Smooth muscle cell (in vitro differentiated cells): Measurements from ENCODE around the gene KEL. TPM values are rescaled to one million over a fixed set of nuclear protein-coding genes. Genes with fewer than 3 reads are reported as not detected.

Source experiments
- DNase-seq: peaks from one replicate; lab custom pipeline; 2025; ENCODE audit not compliant: unreplicated experiment; lab: John Stamatoyannopoulos, UW
- H2AFZ ChIP-seq: fragments of 200-600 bp; sonication (generic); 2 replicates; pipeline ENCODE4 v1.6.0; 2016; ENCODE audit warnings: antibody characterized with exemption, low read depth, mild to moderate bottlenecking
- H3F3A ChIP-seq: fragments of 200-600 bp; sonication (generic); 2 replicates; pipeline ENCODE4 v1.6.0; 2017; ENCODE audit warnings: antibody characterized with exemption, low read depth
- H3K27ac ChIP-seq: fragments of 200-600 bp; sonication (generic); 2 replicates; pipeline ENCODE4 v1.5.1; 2016; ENCODE audit warnings: low read depth, mild to moderate bottlenecking
- H3K27me3 ChIP-seq: fragments of 200-600 bp; sonication (generic); 2 replicates; pipeline ENCODE4 v1.6.1; 2016; ENCODE audit warnings: low read depth, mild to moderate bottlenecking
- H3K36me3 ChIP-seq: fragments of 200-600 bp; sonication (generic); 2 replicates; pipeline ENCODE4 v1.5.1; 2016; ENCODE audit warnings: low read depth
- H3K4me1 ChIP-seq: fragments of 200-600 bp; sonication (generic); 2 replicates; pipeline ENCODE4 v1.5.1; 2016; ENCODE audit warnings: low read depth
- H3K4me2 ChIP-seq: fragments of 200-600 bp; sonication (generic); 2 replicates; pipeline ENCODE4 v1.6.0; 2016; ENCODE audit warnings: mild to moderate bottlenecking
- H3K4me3 ChIP-seq: fragments of 200-600 bp; sonication (generic); 2 replicates; pipeline ENCODE4 v1.5.1; 2016; ENCODE audit warnings: mild to moderate bottlenecking
- H3K79me2 ChIP-seq: fragments of 200-600 bp; sonication (generic); 2 replicates; pipeline ENCODE4 v1.6.0; 2016; ENCODE audit warnings: low read depth, mild to moderate bottlenecking
- H3K9ac ChIP-seq: fragments of 200-600 bp; sonication (generic); 2 replicates; pipeline ENCODE4 v1.6.0; 2016; ENCODE audit warnings: low read depth
- H3K9me3 ChIP-seq: fragments of 200-600 bp; sonication (generic); replicated peaks from 2 replicates; pipeline ENCODE4 v1.5.1; 2016; ENCODE audit warnings: low read depth
- H4K20me1 ChIP-seq: fragments of 200-600 bp; sonication (generic); 2 replicates; pipeline ENCODE4 v1.6.0; 2016; ENCODE audit warnings: low read depth
- WGBS: methylation state at CpG from one replicate; pipeline ENCODE4 v1.1.7; 2016; ENCODE audit warnings: low lambda C conversion rate; 5-methylcytosine and 5-hydroxymethylcytosine counted together
- polyA plus RNA-seq: library from polyadenylated mRNA; unstranded; fragments of >200 nt; fragmentation: Nextera tagmentation; extraction: Ambion mirVana; gene quantifications from 2 replicates; pipeline ENCODE4 v1.2.1, GENCODE V29; 2016
- total RNA-seq: library from RNA; depleted of rRNA; stranded (reverse); fragments of >200 nt; gene quantifications from 2 replicates; pipeline ENCODE4 v1.2.3, GENCODE V29; 2014
- TF ChIP-seq, protein P1 (sequence below): fragments of 200-600 bp; sonication (generic); IDR thresholded peaks from 2 replicates; pipeline ENCODE4 v1.5.1; 2017; ENCODE audit warnings: borderline replicate concordance, mild to moderate bottlenecking, antibody characterized with exemption; ENCODE audit not compliant: insufficient read depth, poor library complexity, severe bottlenecking

Gene KEL
- total and polyA plus RNA-seq, 2 experiments from 2014 or later: 0.09 to 0.56 TPM

GRCh38 chr7:142910031-142910433 is 52.1 kb downstream of the KEL start:
- peaks cover 4% of the 10 kb centered on the region for H3K27me3 ChIP-seq
- 86% methylated on average over 2 of the region's 2 CpGs for WGBS
- no peaks in the 10 kb centered on the region for H4K20me1 ChIP-seq
- H3K4me3 ChIP-seq: no peak overlapping the region
- H3F3A ChIP-seq: no peaks in the 10 kb centered on the region
- H3K4me2 ChIP-seq: no peak overlapping the region
- no peaks in the 10 kb centered on the region for H3K36me3 ChIP-seq
- H2AFZ ChIP-seq: no peak overlapping the region
- TF ChIP-seq, protein P1, sequence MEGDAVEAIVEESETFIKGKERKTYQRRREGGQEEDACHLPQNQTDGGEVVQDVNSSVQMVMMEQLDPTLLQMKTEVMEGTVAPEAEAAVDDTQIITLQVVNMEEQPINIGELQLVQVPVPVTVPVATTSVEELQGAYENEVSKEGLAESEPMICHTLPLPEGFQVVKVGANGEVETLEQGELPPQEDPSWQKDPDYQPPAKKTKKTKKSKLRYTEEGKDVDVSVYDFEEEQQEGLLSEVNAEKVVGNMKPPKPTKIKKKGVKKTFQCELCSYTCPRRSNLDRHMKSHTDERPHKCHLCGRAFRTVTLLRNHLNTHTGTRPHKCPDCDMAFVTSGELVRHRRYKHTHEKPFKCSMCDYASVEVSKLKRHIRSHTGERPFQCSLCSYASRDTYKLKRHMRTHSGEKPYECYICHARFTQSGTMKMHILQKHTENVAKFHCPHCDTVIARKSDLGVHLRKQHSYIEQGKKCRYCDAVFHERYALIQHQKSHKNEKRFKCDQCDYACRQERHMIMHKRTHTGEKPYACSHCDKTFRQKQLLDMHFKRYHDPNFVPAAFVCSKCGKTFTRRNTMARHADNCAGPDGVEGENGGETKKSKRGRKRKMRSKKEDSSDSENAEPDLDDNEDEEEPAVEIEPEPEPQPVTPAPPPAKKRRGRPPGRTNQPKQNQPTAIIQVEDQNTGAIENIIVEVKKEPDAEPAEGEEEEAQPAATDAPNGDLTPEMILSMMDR: no peak
- peaks cover 3% of the 10 kb centered on the region for H3K9me3 ChIP-seq
- DNase-seq: no peak
- H3K9ac ChIP-seq: no peak overlapping the region
- H3K4me1 ChIP-seq: no peaks in the 10 kb centered on the region
- H3K79me2 ChIP-seq: no peaks in the 10 kb centered on the region
- no peak overlapping the region for H3K27ac ChIP-seq

DNA sequence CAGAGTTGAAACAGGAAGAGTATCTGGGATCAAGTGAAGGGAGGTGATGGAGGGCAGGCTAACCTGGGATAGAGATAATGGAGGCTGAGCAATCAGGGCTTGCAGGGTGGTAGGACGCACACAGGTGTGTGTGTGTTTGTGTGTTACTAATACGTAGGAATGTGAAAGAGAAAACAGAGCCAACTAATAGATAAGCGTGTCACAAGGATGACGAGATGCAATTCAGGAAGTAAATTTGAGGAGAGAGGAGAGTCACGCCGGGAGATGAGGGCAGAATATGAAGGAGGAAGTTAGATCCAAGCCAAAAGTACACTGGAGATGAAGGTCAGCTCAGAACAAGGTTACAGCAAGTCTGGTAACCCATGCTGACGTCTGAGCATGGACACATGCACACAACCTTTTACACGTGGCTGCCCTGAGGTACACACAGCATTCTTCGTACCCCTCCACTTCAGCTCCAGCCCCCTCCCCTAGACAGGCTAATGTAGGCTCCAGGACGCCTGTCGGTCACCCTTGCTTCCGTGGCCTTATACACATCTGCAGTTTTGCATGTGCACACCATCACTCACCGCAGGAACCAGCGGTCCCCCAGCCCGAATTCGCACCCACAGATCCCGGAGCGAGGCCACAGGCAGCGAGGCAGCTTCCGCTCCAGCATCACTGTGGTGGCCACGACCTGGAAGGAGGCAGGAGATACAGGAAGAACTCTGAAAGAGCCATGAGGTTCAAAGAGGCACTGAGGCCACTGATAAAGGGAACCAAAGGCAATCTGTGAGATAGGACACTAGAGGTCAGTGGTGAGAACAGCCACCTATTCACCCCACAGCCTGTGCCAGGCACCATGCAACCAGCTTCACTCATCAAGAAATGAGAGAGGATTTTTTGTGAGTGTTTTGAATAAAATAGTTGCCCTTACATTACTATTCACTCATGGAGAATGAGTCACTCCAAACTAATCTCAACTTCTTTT is 53.0 kb downstream of the KEL start:
- H4K20me1 ChIP-seq: no peaks in the 10 kb centered on the region
- H3K4me2 ChIP-seq: no peak overlapping the region
- H2AFZ ChIP-seq: no peak overlapping the region
- peaks cover 4% of the 10 kb centered on the region for H3K27me3 ChIP-seq
- H3K36me3 ChIP-seq: no peaks in the 10 kb centered on the region
- H3K4me3 ChIP-seq: no peak overlapping the region
- TF ChIP-seq, protein P1: no peak
- WGBS: 88% methylated on average over 21 of the region's 21 CpGs
- no peak overlapping the region for H3K27ac ChIP-seq
- no peak overlapping the region for H3K9ac ChIP-seq
- no peaks in the 10 kb centered on the region for H3K4me1 ChIP-seq
- H3F3A ChIP-seq: no peaks in the 10 kb centered on the region
- peaks cover 3% of the 10 kb centered on the region for H3K9me3 ChIP-seq
- no peaks in the 10 kb centered on the region for H3K79me2 ChIP-seq
- DNase-seq: no peak

DNA sequence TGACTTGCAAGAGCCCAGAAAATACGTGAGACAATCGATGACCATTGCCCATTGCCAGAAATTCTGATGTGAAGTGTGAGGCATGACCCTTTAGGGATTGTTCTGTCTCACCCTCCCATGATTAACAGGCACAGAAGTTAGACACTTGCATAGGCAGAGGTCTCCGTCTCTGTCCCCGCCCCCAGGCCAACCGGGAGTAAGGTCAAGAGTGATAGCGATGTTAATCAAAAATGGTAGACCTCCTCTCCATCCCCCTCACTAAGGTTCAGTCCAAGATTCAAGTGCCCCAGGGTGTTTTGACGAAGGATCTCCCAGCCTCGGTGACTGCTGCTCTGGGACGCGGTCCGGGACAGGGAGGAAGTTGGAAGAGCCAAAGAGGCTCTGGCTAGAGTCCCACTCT is 53.9 kb downstream of the KEL start:
- no peak overlapping the region for H3K4me3 ChIP-seq
- H3K36me3 ChIP-seq: no peaks in the 10 kb centered on the region
- H3F3A ChIP-seq: no peaks in the 10 kb centered on the region
- no peak overlapping the region for H2AFZ ChIP-seq
- H4K20me1 ChIP-seq: no peaks in the 10 kb centered on the region
- no peak overlapping the region for H3K9ac ChIP-seq
- TF ChIP-seq, protein P1: no peak
- no peak for DNase-seq
- no peaks in the 10 kb centered on the region for H3K79me2 ChIP-seq
- H3K27me3 ChIP-seq: peaks cover 4% of the 10 kb centered on the region
- H3K27ac ChIP-seq: no peak overlapping the region
- 93% methylated on average over 11 of the region's 11 CpGs for WGBS
- no peaks in the 10 kb centered on the region for H3K4me1 ChIP-seq
- no peak overlapping the region for H3K4me2 ChIP-seq
- H3K9me3 ChIP-seq: peaks cover 3% of the 10 kb centered on the region
